A673 (cell line): ENCODE measurements around the gene COBL. TPM values are rescaled to one million over a fixed set of nuclear protein-coding genes. Genes with fewer than 3 reads are reported as not detected.

Experiments used
- BruUV-seq: library from RNA; stranded (reverse); fragments of 400-500 nt; replicated peaks from 2 replicates; lab custom pipeline; 2021; lab: Mats Ljungman, UMichigan
- CTCF ChIA-PET: fragments of 300-600 bp; sonication (Branson Sonifier 250); formaldehyde crosslinking; loops from one replicate; lab custom pipeline; 2022; ENCODE audit warnings: antibody characterized with exemption; lab: Charles Lee
- POLR2A ChIA-PET: fragments of 300-600 bp; sonication (Branson Sonifier 250); formaldehyde crosslinking; loops from one replicate; lab custom pipeline; 2022; ENCODE audit warnings: antibody characterized with exemption; ENCODE audit not compliant: low non-redundant PET; lab: Charles Lee
- DNase-seq: peaks from one replicate; pipeline ENCODE4 v3.0.0-alpha.2; 2015; ENCODE audit warnings: low spot score
- H3K27ac ChIP-seq: fragments of 200-600 bp; sonication (generic); 2 replicates; pipeline ENCODE4 v1.5.1; 2016; ENCODE audit warnings: mixed run types, low read depth, mild to moderate bottlenecking, mixed read lengths, antibody characterized with exemption, low read length; ENCODE audit not compliant: poor library complexity, severe bottlenecking
- H3K27me3 ChIP-seq: fragments of 200-600 bp; sonication (generic); replicated peaks from 2 replicates; pipeline ENCODE4 v1.6.1; 2017; ENCODE audit warnings: mixed run types, low read depth, mild to moderate bottlenecking, mixed read lengths, antibody characterized with exemption, low read length; ENCODE audit not compliant: insufficient read depth, poor library complexity
- H3K36me3 ChIP-seq: fragments of 200-600 bp; sonication (generic); 2 replicates; pipeline ENCODE4 v1.6.1; 2016; ENCODE audit warnings: mixed run types, mild to moderate bottlenecking, mixed read lengths, antibody characterized with exemption, low read length; ENCODE audit not compliant: insufficient read depth, poor library complexity, severe bottlenecking
- H3K4me1 ChIP-seq: fragments of 200-600 bp; sonication (generic); 2 replicates; pipeline ENCODE4 v1.6.1; 2017; ENCODE audit warnings: mixed run types, mild to moderate bottlenecking, mixed read lengths, antibody characterized with exemption, low read length; ENCODE audit not compliant: insufficient read depth, poor library complexity, severe bottlenecking
- H3K4me3 ChIP-seq: fragments of 200-600 bp; sonication (generic); 2 replicates; pipeline ENCODE4 v1.5.1; 2016; ENCODE audit warnings: low read depth, mixed run types, mild to moderate bottlenecking, mixed read lengths, low read length; ENCODE audit not compliant: poor library complexity, severe bottlenecking
- H3K9me3 ChIP-seq: fragments of 200-600 bp; sonication (generic); 2 replicates; pipeline ENCODE4 v1.6.1; 2016; ENCODE audit warnings: mixed run types, low read depth, mild to moderate bottlenecking, mixed read lengths, antibody characterized with exemption, low read length; ENCODE audit not compliant: poor library complexity, severe bottlenecking
- CTCF ChIP-seq: fragments of 300-800, 200-600 bp; sonication (generic); conservative IDR thresholded peaks from 2 replicates; pipeline ENCODE4 v1.5.1; 2017; ENCODE audit warnings: low read depth, mild to moderate bottlenecking, antibody characterized with exemption, low read length, moderate library complexity, mixed read lengths
- EZH2 ChIP-seq: fragments of 200-600 bp; sonication (generic); IDR thresholded peaks from 2 replicates; pipeline ENCODE4 v1.6.1; 2017; ENCODE audit warnings: borderline replicate concordance, low read depth, mild to moderate bottlenecking, mixed read lengths, antibody characterized with exemption, low read length; ENCODE audit not compliant: poor library complexity, severe bottlenecking
- intact Hi-C: fragments of 100-400 bp; cut with micrococcal nuclease; formaldehyde crosslinking; loops from one replicate; pipeline ENCODE4 v1.10.0; 2022; ENCODE audit not compliant: unreplicated experiment
- total RNA-seq: library from RNA; stranded (reverse); gene quantifications from 2 replicates; pipeline ENCODE4 v1.2.3, GENCODE V29; 2021

Gene COBL
- total RNA-seq, 1 experiment from 2014 or later, result not detected

- no peak overlapping the region for H3K27ac ChIP-seq
- no peaks in the 10 kb centered on the region for H3K27me3 ChIP-seq
- H3K9me3 ChIP-seq, result no peaks in the 10 kb centered on the region
- no peak for DNase-seq
- TF ChIP-seq EZH2 (no peak), CTCF (no peak)
- ChIA-PET CTCF (no interaction called here), POLR2A (no interaction called here)
- no peaks in the 10 kb centered on the region for H3K36me3 ChIP-seq
- H3K4me1 ChIP-seq, result no peaks in the 10 kb centered on the region
- H3K4me3 ChIP-seq, result no peak overlapping the region
- intact Hi-C loops, result no loop called here
- BruUV-seq, result no TSS peak
These were observed 178.2 kb downstream of the COBL start for GRCh38 chr7:51138123-51139085.

GRCh38 chr7:51135576-51135975 lies 181.0 kb downstream of the COBL start:
- H3K4me1 ChIP-seq, result no peaks in the 10 kb centered on the region
- H3K9me3 ChIP-seq, result no peaks in the 10 kb centered on the region
- H3K27ac ChIP-seq, result no peak overlapping the region
- TF ChIP-seq CTCF (no peak), EZH2 (no peak)
- H3K36me3 ChIP-seq, result no peaks in the 10 kb centered on the region
- no peak overlapping the region for H3K4me3 ChIP-seq
- DNase-seq, result no peak
- BruUV-seq, result no TSS peak
- ChIA-PET CTCF (no interaction called here), POLR2A (no interaction called here)
- intact Hi-C loops, result no loop called here
- no peaks in the 10 kb centered on the region for H3K27me3 ChIP-seq

GRCh38 chr7:51134013-51134441 lies 182.6 kb downstream of the COBL start:
- POLR2A ChIA-PET, result no interaction called here
- Histone ChIP-seq H3K4me1 (no peaks in the 10 kb centered on the region), H3K27ac (no peak overlapping the region), H3K36me3 (no peaks in the 10 kb centered on the region), H3K27me3 (no peaks in the 10 kb centered on the region), H3K4me3 (no peak overlapping the region), H3K9me3 (no peaks in the 10 kb centered on the region)
- TF ChIP-seq EZH2 (no peak), CTCF (no peak)
- no TSS peak for BruUV-seq
- intact Hi-C loops, result no loop called here
- DNase-seq, result no peak
- CTCF ChIA-PET, result no interaction called here
